NT2/D1 (cell line): ENCODE measurements around the gene CKAP2L.

Experiments
- SUZ12 ChIP-seq: IDR thresholded peaks from 2 replicates; pipeline ENCODE4 v1.6.1; 2011; ENCODE audit not compliant: insufficient read length, insufficient read depth; ENCODE audit errors: extremely low read depth
- YY1 ChIP-seq: IDR thresholded peaks from 2 replicates; pipeline ENCODE4 v1.6.1; 2011; ENCODE audit not compliant: insufficient read length, insufficient read depth
- ZNF274 ChIP-seq: IDR thresholded peaks from 2 replicates; pipeline ENCODE4 v1.6.1; 2011; ENCODE audit warnings: mild to moderate bottlenecking, low read depth, low read length

- TF ChIP-seq YY1, result no peak
- TF ChIP-seq ZNF274, result no peak
- TF ChIP-seq SUZ12, result no peak
These were observed 38.6 kb downstream of the CKAP2L start for GRCh38 chr2:112725545-112726457.
